NCI-H2029 treated with DMSO at 0.1 percent for 48 hours (cell line): ENCODE results near the gene INPP4B.
"Not testable (repeated sequence)": the region's sequence is repeated elsewhere in the genome, so short reads cannot be mapped to it uniquely, and the experiment has no call there.

Experiments
- DNase-seq: peaks from one replicate; lab custom pipeline; 2025; lab: John Stamatoyannopoulos, UW

The INPP4B gene

GRCh38 chr4:142683997-142684396 lies 162.1 kb downstream of the INPP4B start:
- DNase-seq = no peak

- no peak for DNase-seq
Observed at GRCh38 chr4:142683503-142683902, 162.6 kb downstream of the INPP4B start.

GRCh38 chr4:142671516-142671915 lies 174.6 kb downstream of the INPP4B start:
- DNase-seq = no peak

- DNase-seq = no peak
Observed at GRCh38 chr4:142663828-142664227, 182.3 kb downstream of the INPP4B start.

GRCh38 chr4:142660728-142661127 lies 185.4 kb downstream of the INPP4B start:
- DNase-seq = no peak

- DNase-seq = no peak
Observed at GRCh38 chr4:142656178-142656577, 189.9 kb downstream of the INPP4B start.

- DNase-seq = no peak
Observed at GRCh38 chr4:142648378-142648777, 197.7 kb downstream of the INPP4B start.

GRCh38 chr4:142645475-142646108 lies 200.5 kb downstream of the INPP4B start:
- no peak for DNase-seq

GRCh38 chr4:142644628-142645027 lies 201.5 kb downstream of the INPP4B start:
- DNase-seq = not testable (repeated sequence)

- DNase-seq = no peak
Observed at GRCh38 chr4:142637614-142638013, 208.5 kb downstream of the INPP4B start.

- no peak for DNase-seq
Observed at GRCh38 chr4:142631836-142632235, 214.3 kb downstream of the INPP4B start.

- no peak for DNase-seq
Observed at GRCh38 chr4:142615324-142615665, 230.8 kb downstream of the INPP4B start.

- no peak for DNase-seq
Observed at GRCh38 chr4:142614621-142615323, 231.3 kb downstream of the INPP4B start.

- DNase-seq = no peak
Observed at GRCh38 chr4:142607976-142608375, 238.1 kb downstream of the INPP4B start.

- DNase-seq = no peak
Observed at GRCh38 chr4:142600952-142601351, 245.1 kb downstream of the INPP4B start.

GRCh38 chr4:142598132-142598531 lies 248.0 kb downstream of the INPP4B start:
- DNase-seq = no peak

- no peak for DNase-seq
Observed at GRCh38 chr4:142596595-142596994, 249.5 kb downstream of the INPP4B start.

GRCh38 chr4:142596121-142596520 lies 250.0 kb downstream of the INPP4B start:
- DNase-seq = no peak

- peak; percentile 70 for DNase-seq
Observed at GRCh38 chr4:142595222-142595871, 250.8 kb downstream of the INPP4B start.

GRCh38 chr4:142585411-142585810 lies 260.7 kb downstream of the INPP4B start:
- DNase-seq = no peak

GRCh38 chr4:142583708-142584107 lies 262.4 kb downstream of the INPP4B start:
- no peak for DNase-seq

- DNase-seq = no peak
Observed at GRCh38 chr4:142582340-142582739, 263.8 kb downstream of the INPP4B start.

GRCh38 chr4:142581881-142582280 lies 264.2 kb downstream of the INPP4B start:
- no peak for DNase-seq
